Measurements from ENCODE around the gene SPATS1. TPM values are rescaled to one million over a fixed set of nuclear protein-coding genes. Genes with fewer than 3 reads are reported as not detected.

Gene SPATS1
- total RNA-seq, 1 experiment from 2014 or later, result not detected

DNA sequence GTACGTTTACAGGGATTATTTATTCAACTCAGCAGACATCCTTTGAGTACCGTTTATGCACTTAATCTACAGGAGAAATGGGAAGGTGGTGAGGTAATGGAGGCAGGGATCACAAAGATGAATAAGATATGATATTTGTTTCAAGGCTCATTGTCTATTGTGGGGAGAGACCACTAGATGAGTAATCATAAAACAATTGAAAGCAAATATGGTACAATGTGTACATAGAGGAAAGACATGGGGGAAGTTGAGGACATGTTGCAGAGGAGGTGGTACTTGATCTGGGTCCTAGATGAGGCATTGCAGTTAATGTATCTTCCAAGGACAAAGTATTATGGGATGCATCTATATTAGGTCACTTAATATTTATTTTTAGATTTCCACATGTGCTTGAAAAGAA lies 31.3 kb downstream of the SPATS1 start:
- Mint-ChIP-seq H3K27me3 (ENCODE audit: low read depth) (peaks cover 4% of the 10 kb centered on the region), H3K9me3 (peaks cover 7% of the 10 kb centered on the region), H3K27ac (no peak overlapping the region), H3K4me1 (no peaks in the 10 kb centered on the region), H3K4me3 (no peak overlapping the region), H3K36me3 (no peaks in the 10 kb centered on the region)
- POLR2A ChIA-PET, result no interaction called here
- CTCF ChIA-PET, result no interaction called here
- DNase-seq (ENCODE audit: low spot score) (no peak), ATAC-seq (no peak)
- TF ChIP-seq ESRRA (CRISPR knock-in tag; IDR thresholded peaks at IDR 0.05; ENCODE audit: borderline replicate concordance) (no peak), JUN (CRISPR knock-in tag; IDR thresholded peaks at IDR 0.05) (no peak), KAT7 (CRISPR knock-in tag; IDR thresholded peaks at IDR 0.05; ENCODE audit: borderline replicate concordance) (no peak), MYBL2 (CRISPR knock-in tag; IDR thresholded peaks at IDR 0.05) (no peak)
- TF ChIP-seq, protein P1, sequence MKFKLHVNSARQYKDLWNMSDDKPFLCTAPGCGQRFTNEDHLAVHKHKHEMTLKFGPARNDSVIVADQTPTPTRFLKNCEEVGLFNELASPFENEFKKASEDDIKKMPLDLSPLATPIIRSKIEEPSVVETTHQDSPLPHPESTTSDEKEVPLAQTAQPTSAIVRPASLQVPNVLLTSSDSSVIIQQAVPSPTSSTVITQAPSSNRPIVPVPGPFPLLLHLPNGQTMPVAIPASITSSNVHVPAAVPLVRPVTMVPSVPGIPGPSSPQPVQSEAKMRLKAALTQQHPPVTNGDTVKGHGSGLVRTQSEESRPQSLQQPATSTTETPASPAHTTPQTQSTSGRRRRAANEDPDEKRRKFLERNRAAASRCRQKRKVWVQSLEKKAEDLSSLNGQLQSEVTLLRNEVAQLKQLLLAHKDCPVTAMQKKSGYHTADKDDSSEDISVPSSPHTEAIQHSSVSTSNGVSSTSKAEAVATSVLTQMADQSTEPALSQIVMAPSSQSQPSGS (CRISPR knock-in tag; IDR thresholded peaks at IDR 0.05; ENCODE audit: borderline replicate concordance, low read depth), result no peak
- TF ChIP-seq, protein P2, sequence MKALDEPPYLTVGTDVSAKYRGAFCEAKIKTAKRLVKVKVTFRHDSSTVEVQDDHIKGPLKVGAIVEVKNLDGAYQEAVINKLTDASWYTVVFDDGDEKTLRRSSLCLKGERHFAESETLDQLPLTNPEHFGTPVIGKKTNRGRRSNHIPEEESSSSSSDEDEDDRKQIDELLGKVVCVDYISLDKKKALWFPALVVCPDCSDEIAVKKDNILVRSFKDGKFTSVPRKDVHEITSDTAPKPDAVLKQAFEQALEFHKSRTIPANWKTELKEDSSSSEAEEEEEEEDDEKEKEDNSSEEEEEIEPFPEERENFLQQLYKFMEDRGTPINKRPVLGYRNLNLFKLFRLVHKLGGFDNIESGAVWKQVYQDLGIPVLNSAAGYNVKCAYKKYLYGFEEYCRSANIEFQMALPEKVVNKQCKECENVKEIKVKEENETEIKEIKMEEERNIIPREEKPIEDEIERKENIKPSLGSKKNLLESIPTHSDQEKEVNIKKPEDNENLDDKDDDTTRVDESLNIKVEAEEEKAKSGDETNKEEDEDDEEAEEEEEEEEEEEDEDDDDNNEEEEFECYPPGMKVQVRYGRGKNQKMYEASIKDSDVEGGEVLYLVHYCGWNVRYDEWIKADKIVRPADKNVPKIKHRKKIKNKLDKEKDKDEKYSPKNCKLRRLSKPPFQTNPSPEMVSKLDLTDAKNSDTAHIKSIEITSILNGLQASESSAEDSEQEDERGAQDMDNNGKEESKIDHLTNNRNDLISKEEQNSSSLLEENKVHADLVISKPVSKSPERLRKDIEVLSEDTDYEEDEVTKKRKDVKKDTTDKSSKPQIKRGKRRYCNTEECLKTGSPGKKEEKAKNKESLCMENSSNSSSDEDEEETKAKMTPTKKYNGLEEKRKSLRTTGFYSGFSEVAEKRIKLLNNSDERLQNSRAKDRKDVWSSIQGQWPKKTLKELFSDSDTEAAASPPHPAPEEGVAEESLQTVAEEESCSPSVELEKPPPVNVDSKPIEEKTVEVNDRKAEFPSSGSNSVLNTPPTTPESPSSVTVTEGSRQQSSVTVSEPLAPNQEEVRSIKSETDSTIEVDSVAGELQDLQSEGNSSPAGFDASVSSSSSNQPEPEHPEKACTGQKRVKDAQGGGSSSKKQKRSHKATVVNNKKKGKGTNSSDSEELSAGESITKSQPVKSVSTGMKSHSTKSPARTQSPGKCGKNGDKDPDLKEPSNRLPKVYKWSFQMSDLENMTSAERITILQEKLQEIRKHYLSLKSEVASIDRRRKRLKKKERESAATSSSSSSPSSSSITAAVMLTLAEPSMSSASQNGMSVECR (CRISPR knock-in tag; IDR thresholded peaks at IDR 0.05; ENCODE audit: borderline replicate concordance), result no peak

DNA sequence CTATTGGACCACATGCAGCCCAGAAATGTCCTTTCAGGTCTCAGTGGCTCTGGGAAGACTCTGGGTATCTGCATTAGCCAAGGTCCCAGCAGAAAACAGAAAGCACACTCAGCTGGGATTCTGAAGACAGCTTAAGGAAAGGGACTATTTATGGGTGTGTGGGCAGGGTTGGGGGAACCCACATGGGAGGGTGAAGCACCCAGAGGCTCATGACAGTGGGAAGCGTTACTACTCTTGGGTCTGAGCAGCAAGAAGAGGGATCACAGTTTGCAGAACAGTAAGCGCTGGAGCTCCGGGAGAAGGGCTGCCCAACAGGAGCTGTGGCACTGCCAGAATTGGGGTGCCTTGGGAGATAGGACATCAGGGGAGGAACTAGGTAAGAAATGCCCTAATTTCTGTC lies 32.6 kb downstream of the SPATS1 start:
- CTCF ChIA-PET, result no interaction called here
- POLR2A ChIA-PET, result no interaction called here
- H3K27ac Mint-ChIP-seq, result no peak overlapping the region

More for the DNA sequence above, 32.6 kb downstream of the SPATS1 start:
- Mint-ChIP-seq H3K4me1 (no peaks in the 10 kb centered on the region), H3K36me3 (no peaks in the 10 kb centered on the region), H3K27me3 (ENCODE audit: low read depth) (peaks cover 4% of the 10 kb centered on the region; the same call in 1 of the 2 replicates), H3K4me3 (no peak overlapping the region), H3K9me3 (peaks cover 7% of the 10 kb centered on the region)
- ATAC-seq (no peak), DNase-seq (ENCODE audit: low spot score) (no peak)
- TF ChIP-seq, protein P2 (CRISPR knock-in tag; IDR thresholded peaks at IDR 0.05; ENCODE audit: borderline replicate concordance), result no peak
- TF ChIP-seq, protein P3, sequence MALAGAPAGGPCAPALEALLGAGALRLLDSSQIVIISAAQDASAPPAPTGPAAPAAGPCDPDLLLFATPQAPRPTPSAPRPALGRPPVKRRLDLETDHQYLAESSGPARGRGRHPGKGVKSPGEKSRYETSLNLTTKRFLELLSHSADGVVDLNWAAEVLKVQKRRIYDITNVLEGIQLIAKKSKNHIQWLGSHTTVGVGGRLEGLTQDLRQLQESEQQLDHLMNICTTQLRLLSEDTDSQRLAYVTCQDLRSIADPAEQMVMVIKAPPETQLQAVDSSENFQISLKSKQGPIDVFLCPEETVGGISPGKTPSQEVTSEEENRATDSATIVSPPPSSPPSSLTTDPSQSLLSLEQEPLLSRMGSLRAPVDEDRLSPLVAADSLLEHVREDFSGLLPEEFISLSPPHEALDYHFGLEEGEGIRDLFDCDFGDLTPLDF (CRISPR knock-in tag; IDR thresholded peaks at IDR 0.05), result no peak
- TF ChIP-seq, protein P4, sequence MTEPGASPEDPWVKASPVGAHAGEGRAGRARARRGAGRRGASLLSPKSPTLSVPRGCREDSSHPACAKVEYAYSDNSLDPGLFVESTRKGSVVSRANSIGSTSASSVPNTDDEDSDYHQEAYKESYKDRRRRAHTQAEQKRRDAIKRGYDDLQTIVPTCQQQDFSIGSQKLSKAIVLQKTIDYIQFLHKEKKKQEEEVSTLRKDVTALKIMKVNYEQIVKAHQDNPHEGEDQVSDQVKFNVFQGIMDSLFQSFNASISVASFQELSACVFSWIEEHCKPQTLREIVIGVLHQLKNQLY (CRISPR knock-in tag; IDR thresholded peaks at IDR 0.05), result no peak
- TF ChIP-seq, protein P5, sequence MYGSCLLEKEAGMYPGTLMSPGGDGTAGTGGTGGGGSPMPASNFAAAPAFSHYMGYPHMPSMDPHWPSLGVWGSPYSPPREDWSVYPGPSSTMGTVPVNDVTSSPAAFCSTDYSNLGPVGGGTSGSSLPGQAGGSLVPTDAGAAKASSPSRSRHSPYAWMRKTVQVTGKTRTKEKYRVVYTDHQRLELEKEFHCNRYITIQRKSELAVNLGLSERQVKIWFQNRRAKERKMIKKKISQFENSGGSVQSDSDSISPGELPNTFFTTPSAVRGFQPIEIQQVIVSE (CRISPR knock-in tag; IDR thresholded peaks at IDR 0.05; ENCODE audit: borderline replicate concordance), result no peak
- TF ChIP-seq, protein P6, sequence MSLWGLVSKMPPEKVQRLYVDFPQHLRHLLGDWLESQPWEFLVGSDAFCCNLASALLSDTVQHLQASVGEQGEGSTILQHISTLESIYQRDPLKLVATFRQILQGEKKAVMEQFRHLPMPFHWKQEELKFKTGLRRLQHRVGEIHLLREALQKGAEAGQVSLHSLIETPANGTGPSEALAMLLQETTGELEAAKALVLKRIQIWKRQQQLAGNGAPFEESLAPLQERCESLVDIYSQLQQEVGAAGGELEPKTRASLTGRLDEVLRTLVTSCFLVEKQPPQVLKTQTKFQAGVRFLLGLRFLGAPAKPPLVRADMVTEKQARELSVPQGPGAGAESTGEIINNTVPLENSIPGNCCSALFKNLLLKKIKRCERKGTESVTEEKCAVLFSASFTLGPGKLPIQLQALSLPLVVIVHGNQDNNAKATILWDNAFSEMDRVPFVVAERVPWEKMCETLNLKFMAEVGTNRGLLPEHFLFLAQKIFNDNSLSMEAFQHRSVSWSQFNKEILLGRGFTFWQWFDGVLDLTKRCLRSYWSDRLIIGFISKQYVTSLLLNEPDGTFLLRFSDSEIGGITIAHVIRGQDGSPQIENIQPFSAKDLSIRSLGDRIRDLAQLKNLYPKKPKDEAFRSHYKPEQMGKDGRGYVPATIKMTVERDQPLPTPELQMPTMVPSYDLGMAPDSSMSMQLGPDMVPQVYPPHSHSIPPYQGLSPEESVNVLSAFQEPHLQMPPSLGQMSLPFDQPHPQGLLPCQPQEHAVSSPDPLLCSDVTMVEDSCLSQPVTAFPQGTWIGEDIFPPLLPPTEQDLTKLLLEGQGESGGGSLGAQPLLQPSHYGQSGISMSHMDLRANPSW (CRISPR knock-in tag; conservative IDR thresholded peaks at IDR 0.05; ENCODE audit: low read depth), result no peak
